ENCODE measurements around the gene LYRM4.
A peak's percentile ranks its signal among the peaks of the same experiment; 100 is the strongest.

LYRM4 gene

GRCh38 chr6:5094327-5094726 is 166.4 kb downstream of the LYRM4 start (continued):
- TF ChIP-seq ZNF837 (tag by site-specific recombination; IDR thresholded peaks at IDR 0.05): no peak
- TF ChIP-seq WT1 (tag by site-specific recombination; IDR thresholded peaks at IDR 0.05): no peak
- no peak for TF ChIP-seq ZNF639 (tag by site-specific recombination; IDR thresholded peaks at IDR 0.05)
- no peak for TF ChIP-seq ZNF121 (tag by site-specific recombination; IDR thresholded peaks at IDR 0.05)
- no peak for TF ChIP-seq ZBTB21 (tag by site-specific recombination; IDR thresholded peaks at IDR 0.05)
- no peak for TF ChIP-seq SCRT1 (tag by site-specific recombination; IDR thresholded peaks at IDR 0.05; ENCODE audit: borderline replicate concordance)
- peak; percentile 84; the same call in 1 of the 2 replicates for TF ChIP-seq ZNF449 (tag by site-specific recombination; IDR thresholded peaks at IDR 0.05)
- TF ChIP-seq ZNF248 (tag by site-specific recombination; IDR thresholded peaks at IDR 0.05): no peak
- no peak for TF ChIP-seq SCRT2 (tag by site-specific recombination; IDR thresholded peaks at IDR 0.05)
- TF ChIP-seq ZNF654 (tag by site-specific recombination; IDR thresholded peaks at IDR 0.05; ENCODE audit: low read depth): no peak
- no peak for TF ChIP-seq ZNF473 (tag by site-specific recombination; IDR thresholded peaks at IDR 0.05)
- TF ChIP-seq HOXD13 (CRISPR knock-in tag; IDR thresholded peaks at IDR 0.05; ENCODE audit: borderline replicate concordance): no peak
- 0 out of 2 replicates have a peak, but pooled peaks have one; percentile 27 for TF ChIP-seq KLF8 (tag by site-specific recombination; IDR thresholded peaks at IDR 0.05)
- TF ChIP-seq ZBTB6 (tag by site-specific recombination; IDR thresholded peaks at IDR 0.05): peak; percentile 95
- TF ChIP-seq PRDM10 (tag by site-specific recombination; IDR thresholded peaks at IDR 0.05): no peak
- peak; percentile 74 for TF ChIP-seq INSM2 (tag by site-specific recombination; IDR thresholded peaks at IDR 0.05)
- no peak for TF ChIP-seq ZNF202 (tag by site-specific recombination; IDR thresholded peaks at IDR 0.05; ENCODE audit: borderline replicate concordance)
- no peak for TF ChIP-seq ZNF549 (tag by site-specific recombination; IDR thresholded peaks at IDR 0.05)
- no peak for TF ChIP-seq ZNF155 (tag by site-specific recombination; IDR thresholded peaks at IDR 0.05)
- peak; percentile 72 for TF ChIP-seq ZXDB (tag by site-specific recombination; IDR thresholded peaks at IDR 0.05)
- no peak for TF ChIP-seq ZNF664 (tag by site-specific recombination; IDR thresholded peaks at IDR 0.05)
- TF ChIP-seq ZNF704 (tag by site-specific recombination; IDR thresholded peaks at IDR 0.05): no peak
- no peak for TF ChIP-seq EGR2 (tag by site-specific recombination; IDR thresholded peaks at IDR 0.05; ENCODE audit: low read depth)
- TF ChIP-seq SP2 (tag by site-specific recombination; IDR thresholded peaks at IDR 0.05): no peak
- TF ChIP-seq ZNF768 (tag by site-specific recombination; IDR thresholded peaks at IDR 0.05): no peak
- TF ChIP-seq ZBTB20 (tag by site-specific recombination; IDR thresholded peaks at IDR 0.05): no peak
- TF ChIP-seq ZSCAN5A (tag by site-specific recombination; IDR thresholded peaks at IDR 0.05): no peak
- TF ChIP-seq ZNF426 (tag by site-specific recombination; IDR thresholded peaks at IDR 0.05): no peak

All from HEK293 (cell line).